NCI-H510A treated with DMSO at 0.1 percent for 48 hours (cell line): ENCODE data around the gene PTPRK.

Experiments used
- DNase-seq: peaks from one replicate; lab custom pipeline; 2025; lab: John Stamatoyannopoulos, UW

The PTPRK gene

DNA sequence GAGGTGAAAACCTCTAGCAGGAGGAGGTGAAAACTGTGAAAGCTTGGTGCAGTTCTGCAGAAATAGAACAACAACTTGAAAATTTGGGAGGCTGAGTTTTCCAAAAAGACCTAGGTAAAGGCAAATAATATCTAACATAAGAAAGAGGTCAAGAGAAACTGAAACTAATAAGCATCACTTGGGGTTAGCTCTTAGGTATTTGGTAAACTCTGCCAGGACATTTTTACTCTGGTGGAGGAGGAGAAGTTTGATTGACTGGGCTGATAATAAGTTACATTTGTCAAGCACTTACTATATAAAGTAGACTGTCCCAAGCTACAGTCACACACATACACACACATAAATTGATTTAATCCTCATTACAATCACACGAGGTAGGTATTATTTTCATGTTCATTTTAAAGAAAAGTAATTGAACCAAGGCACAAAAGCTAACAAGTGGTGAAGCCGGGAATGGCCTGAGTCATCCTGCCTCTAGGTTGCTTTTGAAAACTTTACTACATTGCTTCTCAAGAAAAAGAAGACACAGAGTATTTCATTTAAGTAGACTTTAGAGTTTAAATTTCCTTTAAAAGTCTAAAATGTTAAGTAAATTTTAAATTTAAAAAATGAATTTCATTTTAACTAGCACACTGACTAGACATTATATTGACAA lies 275.5 kb downstream of the PTPRK start:
- DNase-seq, result no peak

DNA sequence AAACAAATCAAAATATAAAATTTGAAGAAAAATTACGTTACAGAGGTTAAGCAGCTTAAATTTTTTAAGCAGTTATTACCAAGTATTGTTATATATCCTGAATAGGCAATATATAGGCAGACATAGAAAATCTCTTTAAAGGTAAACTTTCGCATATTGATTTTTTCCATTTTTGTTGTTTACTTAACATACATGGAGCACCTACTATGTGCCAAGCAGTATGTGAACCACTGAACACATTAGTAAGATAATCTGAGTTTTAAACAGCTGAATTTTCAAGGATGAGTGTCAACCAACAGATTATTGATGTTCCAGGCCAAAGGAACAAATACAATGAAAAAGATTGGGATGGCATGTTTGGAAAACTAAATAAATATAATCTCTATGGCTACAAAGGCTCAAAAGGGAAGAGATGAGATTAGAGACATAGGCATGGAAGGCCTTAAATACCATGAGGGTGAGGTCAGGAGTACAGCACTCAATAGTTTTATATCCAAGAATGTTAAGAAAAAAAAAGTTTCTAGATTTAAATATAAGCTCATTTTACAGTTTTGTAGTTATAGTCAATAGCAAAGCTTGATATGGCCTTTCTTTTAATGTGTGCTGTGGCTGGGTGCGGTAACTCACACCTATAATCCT lies 277.5 kb downstream of the PTPRK start:
- DNase-seq, result no peak

DNA sequence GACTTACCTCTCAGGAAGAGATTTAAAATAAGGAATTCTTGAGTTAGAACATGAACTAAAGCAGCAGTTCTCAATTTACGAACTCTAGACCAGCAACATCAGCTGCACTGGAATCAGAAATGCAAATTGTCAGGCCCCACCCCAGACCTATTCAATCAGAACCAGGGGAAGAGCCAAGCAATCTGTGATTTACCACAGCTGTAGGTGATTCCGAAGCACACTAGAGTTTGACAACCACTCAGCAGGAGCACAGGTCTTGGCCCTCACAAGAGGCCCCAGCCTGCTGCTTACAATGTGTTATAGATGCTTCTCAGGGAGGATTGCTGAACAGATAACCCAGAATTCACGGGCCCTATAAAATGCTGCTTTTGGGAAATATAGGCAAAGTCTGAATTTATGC lies 279.2 kb downstream of the PTPRK start:
- no peak for DNase-seq

DNA sequence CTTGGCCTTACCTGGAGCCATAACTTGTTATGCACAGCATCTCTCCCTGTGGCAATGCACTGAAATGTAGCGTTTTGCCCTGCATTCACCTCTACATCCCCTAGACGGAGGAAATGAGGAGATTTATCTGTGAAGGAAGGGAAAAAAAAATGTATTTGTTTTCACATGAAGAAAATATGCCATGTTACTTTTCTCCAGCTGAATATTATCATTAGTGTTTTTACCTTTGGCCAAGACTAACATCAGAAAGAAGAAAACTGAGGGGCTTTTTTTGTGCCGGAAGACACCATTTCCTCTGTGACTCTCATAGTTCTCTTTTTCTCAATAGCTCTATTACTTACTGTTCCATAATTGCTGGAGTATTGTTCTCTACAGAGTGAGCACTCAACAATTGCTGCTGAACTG lies 280.4 kb downstream of the PTPRK start:
- no peak for DNase-seq

DNA sequence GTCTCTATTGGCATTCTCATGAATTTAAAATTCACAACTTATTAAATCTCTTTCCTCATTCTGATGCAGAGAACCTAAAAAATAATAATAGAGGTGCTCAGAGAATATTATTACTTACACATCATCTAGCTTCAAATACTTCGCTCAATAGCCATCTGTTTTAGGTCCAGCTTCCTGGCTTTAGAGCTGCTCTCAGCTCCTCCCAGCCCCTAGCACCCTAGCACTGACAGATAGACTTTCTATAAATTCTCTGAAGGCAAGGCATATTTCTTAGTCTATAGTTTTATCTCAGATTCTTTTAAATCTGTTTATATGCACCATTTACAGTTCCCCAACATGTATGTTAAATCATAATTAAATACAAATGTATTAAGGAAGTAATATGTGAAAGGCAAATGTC lies 281.3 kb downstream of the PTPRK start:
- no peak for DNase-seq

DNA sequence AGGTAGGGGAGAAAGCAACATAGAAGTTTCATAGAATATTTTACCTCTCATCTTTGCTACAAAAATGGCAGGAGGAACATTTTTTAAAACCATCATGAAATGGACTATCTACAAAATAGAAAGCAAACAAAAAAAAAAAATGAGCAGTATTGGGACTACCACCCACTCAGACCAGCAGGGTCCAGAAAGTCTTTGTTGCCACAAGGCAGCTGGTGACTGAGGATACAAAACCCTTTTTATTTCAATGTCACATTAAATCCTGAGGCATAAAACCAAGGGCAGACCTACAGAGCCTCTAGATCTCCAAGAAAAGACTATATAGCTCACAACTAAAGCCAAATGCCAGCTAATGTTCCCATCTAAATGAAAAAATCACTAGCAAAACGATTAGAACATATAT lies 282.2 kb downstream of the PTPRK start:
- DNase-seq, result no peak

DNA sequence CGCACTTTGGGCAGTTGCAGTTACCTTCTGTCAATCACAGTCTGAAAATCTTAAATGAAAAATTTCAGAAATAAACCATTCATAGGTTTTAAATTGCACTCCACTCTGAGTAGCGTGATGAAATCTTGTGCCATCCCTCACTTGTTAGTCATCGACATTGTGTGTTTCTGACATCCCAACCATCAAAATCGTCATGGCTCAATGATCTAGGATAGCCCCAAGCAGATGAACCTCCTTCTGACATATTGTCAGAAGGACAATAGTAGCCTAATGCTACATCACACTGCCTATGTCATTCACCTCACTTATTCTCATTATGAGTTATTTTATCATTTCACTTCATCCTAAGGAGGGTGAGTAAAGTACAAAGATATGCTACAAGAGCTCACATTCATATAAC lies 284.8 kb downstream of the PTPRK start:
- DNase-seq, result no peak

DNA sequence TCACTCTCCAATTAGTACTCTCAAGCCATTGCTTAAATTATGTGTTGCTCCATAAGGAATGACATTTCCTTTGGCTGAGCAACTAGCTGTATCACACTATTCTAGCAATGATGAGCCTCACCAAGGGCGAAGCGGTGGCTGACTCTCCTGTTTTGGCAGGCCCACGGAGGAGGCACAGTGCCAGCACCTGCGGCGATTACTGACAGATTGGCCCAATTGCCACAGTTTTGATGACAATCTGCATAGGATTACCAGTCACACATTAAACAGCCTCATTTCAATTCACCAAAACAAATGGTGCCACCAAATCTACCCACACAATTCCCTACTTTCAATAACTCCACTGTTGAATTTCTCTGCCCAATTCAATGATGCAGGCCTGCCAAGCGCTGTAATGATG lies 286.9 kb downstream of the PTPRK start:
- no peak for DNase-seq

DNA sequence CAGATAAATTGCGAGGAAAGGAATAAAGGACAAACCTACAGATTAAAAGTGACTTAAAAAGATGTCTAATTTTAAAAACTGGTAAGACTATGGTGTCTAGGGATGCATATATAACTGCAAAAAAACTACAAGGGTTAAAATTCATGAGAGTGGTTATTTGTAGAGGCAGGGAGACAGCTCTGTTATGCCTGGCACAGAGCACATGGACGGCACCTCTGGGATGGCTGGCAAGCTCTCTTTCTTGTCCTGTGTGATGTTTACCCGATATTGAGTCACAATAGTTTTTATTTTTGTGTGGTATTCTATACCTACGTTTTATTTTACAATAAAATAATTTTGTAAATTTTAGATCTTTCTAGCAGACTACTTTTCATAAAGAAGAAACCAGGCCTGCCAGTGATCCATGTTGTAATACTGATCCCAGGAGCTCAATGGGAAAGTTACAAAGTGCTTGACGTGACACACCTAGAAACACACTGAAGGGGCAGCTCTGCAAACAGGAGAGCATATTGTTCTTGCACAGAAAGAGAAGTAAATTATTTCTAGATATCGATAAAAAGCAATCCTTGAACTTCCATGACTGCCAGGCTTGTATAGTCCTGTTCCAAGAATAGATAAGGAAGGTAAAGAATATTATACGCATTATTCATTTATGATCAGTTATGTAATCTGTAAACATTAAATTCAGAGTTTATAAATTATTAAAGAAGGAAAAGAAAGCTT lies 290.0 kb downstream of the PTPRK start:
- no peak for DNase-seq

DNA sequence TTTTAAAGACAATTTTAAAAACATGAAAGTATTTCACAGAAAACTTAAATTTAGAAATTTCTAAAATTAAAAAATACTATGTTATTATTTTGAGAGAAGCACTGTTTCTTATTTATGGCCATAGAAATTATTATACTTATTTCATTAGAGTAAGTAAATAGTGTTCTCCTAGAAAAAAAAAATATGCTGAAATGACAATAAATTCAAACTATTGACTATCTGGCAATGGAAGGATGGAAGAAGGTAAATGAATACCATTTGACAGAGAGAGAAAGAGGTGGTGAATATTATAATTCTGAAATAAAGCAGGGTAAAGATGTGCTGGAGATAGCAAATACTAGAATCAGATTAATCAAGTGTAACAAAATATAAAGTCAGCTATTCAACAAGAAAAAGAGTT lies 294.8 kb downstream of the PTPRK start:
- no peak for DNase-seq

DNA sequence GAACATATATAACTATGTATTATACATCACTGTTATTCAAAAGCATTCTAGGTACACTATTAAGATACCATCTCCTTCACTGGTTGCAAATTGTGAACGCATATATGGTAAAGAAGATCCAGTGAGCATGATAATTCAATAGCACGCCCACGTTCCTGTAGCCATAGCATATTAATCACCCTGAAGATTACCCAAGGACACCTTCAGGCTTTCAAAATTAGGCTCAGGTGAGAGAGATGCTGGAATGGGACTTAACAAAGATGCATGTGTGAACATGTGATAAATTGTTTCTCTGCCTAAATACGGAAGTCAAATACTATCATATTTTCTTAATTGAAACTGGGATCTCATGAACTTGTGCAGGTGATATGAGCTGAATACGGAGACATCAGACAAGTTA lies 303.5 kb downstream of the PTPRK start:
- DNase-seq, result no peak

DNA sequence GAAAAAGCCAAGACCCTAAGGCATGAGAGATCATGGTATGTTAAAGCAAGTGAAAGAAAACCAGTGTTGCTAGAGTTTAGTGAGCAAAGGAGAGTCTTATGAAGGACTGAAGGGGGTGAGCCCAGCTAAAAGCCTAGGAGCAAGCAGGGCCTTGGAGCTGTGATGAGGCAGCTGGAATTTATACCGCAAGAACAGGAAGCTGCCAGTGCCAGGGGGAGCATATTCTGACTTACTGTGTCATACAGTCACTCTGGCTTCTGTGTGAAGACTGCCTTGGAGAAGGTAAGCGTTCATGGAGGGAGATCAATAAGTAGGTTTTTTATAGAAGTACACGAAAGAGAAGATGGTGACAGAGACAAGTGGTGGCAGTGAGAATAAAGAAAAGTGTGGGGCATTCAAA lies 310.6 kb downstream of the PTPRK start:
- DNase-seq, result no peak

DNA sequence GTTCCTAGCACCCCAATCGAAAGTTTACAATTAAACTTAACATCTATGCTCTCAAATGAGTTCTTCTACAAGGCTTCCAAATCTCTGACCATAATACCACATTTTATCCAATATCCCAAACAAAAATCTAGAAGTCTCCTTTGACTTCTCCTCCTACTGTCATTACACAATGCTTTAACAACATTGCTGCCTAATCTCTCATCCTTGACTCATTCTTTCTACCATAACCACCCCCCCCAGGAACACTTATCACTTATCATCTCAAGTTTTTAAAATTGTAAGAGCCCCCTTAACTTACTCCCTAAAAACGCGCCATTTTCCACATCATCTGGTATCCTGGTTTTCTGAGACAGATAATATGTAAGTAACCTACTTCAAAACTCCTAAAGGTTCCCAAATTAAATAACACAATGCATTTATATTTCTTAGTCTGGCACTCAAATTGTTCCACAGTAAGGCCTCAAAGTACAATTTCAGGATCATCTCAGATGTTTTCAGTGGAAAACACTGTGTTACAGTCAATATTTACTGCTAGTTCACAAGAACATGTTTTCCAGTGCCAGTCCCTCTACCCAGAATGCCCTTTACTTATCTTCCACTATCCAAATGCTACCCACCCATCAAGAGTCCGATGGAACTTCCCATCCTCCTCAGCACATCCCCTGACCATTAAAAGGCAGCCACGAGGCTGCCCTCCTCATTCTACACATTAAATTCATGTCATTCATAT lies 311.4 kb downstream of the PTPRK start:
- DNase-seq, result no peak

DNA sequence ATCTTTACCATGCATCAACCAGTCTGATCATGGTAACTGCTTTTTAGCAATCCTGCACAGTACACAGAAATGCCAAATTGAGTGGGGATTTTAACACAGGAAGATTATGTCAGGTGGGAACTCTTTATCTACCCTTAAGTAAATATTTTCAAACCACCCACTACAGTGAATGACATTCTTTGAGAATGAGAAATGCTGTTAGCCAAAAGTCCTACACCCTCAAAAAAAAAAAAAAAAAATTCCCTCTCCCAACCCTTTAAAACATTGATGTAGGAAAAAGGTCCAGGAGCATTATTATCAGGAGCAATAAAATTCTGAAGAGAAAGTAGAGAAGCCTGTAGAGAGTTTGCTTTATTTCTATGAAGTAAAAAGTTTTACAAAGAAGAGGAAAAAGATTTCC lies 312.3 kb downstream of the PTPRK start:
- DNase-seq, result no peak

DNA sequence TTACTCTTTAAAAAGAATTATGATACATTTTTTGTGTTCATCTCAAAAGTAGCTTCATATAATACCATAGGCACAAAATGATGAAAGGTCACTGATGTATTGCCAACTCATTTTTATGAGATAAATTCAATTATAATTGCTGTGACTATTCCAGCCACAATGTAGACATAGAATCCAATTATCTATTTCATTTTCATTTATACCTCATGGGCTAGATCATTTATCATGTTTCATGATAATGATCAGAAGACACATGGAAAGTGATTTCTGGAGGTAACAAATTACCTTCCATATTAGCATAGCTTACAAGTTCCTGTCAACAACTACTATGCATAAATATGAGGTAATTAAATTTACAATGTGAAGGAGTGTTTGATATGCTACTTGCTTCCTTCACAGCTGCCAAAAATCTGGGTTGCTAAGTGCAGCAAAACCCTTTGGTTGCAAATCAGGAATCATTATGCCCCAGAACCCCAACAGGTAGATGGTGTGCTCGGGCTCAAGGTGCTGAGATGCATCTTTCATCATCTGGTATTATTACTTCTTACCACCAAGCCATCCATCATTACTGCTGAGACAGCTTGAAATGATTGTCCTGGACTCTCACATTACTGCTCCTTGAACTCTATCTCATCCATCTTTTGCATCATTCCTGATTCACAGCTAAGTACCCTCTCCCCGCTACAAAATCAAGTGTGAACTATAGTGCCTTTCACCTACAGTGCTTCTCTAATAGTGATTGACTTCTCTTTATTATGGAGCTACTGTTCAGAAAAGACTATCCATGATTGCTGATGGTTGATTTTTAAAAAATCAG lies 313.6 kb downstream of the PTPRK start:
- no peak for DNase-seq

DNA sequence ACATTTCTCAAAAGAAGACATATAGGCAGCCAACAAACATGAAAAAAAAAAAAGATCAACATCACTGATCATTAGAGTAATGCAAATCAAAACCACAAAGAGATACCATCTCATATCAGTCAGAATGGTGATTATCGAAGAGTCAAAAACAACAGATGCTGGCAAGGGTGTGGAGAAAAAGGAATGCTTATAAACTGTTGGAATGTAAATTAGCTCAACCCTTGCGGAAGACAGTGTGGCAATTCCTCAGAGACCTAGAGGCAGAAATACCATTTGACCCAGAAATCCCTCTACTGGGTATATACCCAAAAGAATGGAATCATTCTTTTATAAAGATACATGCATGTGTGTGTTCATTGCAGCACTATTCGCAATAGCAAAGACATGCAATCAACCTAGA lies 315.8 kb downstream of the PTPRK start:
- DNase-seq, result no peak

DNA sequence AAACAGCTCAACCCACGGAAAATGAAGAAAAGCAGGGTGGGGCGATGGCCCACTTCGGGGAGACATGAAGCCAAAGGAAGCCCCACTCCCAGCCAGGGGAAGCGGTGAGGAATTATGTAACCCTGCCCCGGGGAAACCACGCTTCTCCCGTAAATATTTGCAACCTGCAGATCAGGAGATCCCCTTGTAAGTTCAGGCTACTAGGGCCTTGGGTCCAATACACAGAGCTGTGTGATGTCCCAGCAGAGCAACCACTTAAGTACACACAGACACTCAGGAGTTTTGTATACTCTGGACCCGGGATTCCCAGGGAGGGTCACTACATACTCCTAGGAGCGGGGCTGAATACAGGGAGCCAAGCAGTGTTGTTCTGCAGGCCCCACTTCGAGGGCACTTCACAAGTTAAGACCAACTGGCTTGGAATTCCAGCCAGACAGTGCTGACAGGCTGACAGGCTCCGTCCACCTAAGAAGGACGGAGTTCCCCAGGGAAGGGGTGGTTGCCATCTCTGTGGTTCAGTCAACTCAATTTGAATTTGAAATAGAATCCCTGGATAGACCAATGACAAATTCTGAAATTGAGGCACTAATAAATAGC lies 318.1 kb downstream of the PTPRK start:
- DNase-seq, result no peak

DNA sequence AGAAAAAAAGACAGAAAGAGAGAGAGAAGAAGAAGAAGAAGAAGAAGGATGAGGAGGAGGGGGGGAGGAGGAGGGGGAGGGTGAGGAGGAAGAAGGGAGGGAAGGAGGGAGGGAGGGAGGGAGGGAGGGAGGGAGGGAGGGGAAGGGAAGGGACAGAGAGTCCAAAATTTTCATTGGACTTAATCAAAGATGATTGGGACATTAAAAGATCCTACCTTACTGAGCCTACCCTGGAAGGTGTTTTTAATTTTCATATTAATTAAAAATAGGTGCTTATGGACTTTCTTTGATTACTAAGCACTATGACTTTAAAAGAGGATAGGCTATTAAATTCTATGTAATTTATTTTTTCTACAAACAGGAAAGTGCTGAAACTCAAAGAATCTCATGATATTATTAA lies 319.6 kb downstream of the PTPRK start:
- DNase-seq, result no peak

DNA sequence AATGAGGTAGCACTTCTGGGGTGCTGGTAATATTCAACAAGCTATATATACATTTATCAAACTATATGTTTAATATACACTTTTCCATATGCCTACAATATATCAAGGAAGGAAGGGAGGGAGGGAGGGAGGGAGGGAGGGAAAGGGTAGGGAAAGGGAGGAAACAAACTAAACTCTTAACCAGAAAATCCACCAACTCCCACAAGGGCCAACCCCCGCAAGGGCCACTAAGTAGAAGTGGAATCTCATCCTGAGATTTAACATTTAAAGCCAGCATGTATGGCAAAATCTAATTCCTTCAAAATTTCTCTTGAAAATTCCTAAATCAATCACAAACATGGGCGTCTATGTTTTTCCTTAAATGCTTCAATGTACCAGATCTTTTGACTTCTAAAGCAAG lies 320.9 kb downstream of the PTPRK start:
- DNase-seq, result no peak

DNA sequence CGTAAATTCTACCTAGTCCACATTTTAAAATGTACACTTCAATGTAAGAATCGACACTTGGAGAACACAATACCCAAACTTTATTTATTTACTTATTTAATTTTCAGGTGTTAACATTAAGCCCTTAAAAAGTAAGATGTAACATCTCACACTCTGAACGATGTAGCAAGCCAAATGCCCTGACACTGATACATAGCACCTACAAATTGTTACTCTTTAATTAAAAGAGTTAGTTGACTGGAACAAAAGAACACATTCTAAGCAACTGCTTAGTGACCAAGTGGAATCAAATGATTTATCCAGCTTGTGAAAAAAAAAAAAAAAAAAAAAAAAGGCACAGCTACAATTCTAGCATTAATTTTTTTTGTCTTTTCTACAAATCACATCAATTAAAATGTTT lies 327.4 kb downstream of the PTPRK start:
- DNase-seq, result no peak

DNA sequence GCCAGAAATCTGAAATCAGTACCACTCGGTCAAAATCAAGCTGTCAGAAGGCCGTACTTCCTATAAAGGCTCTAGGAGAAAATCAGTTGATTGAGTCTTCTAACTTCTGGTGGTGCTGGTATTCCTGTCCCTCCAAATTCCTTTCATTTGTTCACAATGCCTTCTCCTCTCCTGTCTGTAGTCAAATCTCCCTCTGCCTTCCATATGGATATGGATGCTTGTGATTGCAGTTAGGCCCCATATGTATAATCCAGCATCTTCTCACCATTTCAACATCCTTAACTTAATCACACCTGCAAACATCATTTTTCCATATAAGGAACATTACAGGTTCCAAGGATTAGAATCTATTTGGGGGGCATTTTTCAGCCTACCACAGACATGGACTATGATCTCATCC lies 331.7 kb downstream of the PTPRK start:
- no peak for DNase-seq

DNA sequence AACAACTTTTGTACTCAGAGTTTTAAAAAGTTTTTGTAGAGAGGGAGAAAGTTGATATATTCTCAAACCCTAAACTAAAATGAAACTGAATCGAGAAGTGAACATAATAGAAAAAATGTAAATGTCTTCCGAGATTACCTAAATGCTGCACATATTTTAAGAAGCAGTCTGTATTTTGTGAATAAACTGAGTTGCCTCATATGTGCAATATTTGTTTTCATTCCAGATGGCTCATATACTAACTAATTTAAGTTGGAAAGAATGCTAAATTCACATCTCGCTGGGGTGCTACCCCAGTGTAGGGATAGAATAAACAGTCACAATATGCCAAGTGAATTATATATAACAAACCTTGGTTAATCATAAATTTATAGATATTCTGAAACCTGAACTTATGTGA lies 333.7 kb downstream of the PTPRK start:
- DNase-seq, result no peak
